Mucosa of rectum (tissue), 2 donors: ENCODE results near the gene ARRDC2.

Experiments
- H3K27ac ChIP-seq, 2 donors: one replicate each; pipeline ENCODE4 v1.7.0; 2013; ENCODE audit warnings: inconsistent platforms in 2 of 2, low read depth in 2 of 2, low read length in 2 of 2
- H3K27me3 ChIP-seq, 2 donors: one replicate each; pipeline ENCODE4 v1.7.0; 2013; ENCODE audit warnings: low read length in 2 of 2; ENCODE audit not compliant: control insufficient read depth in 2 of 2, insufficient read depth in 2 of 2
- H3K36me3 ChIP-seq, 2 donors: one replicate each; pipeline ENCODE4 v1.7.0; 2013; ENCODE audit warnings: low read length in 2 of 2; ENCODE audit not compliant: control insufficient read depth in 2 of 2, insufficient read depth in 2 of 2
- H3K4me1 ChIP-seq, 2 donors: one replicate each; pipeline ENCODE4 v1.7.0; 2013; ENCODE audit warnings: low read length in 2 of 2, mild to moderate bottlenecking in 1 of 2; ENCODE audit not compliant: control insufficient read depth in 2 of 2, insufficient read depth in 2 of 2
- H3K4me3 ChIP-seq, 2 donors: one replicate each; pipeline ENCODE4 v1.7.0; 2013; ENCODE audit warnings: low read length in 2 of 2
- H3K9ac ChIP-seq, 2 donors: one replicate each; pipeline ENCODE4 v1.7.0; 2013; ENCODE audit warnings: low read length in 2 of 2, low read depth in 1 of 2, mild to moderate bottlenecking in 1 of 2
- H3K9me3 ChIP-seq, 2 donors: one replicate each; pipeline ENCODE4 v1.7.0; 2013; ENCODE audit warnings: low read length in 2 of 2; ENCODE audit not compliant: control insufficient read depth in 2 of 2
- donor health status: healthy.
- donor health status: Normal muscosa, but diverticular disease.

Gene ARRDC2

DNA sequence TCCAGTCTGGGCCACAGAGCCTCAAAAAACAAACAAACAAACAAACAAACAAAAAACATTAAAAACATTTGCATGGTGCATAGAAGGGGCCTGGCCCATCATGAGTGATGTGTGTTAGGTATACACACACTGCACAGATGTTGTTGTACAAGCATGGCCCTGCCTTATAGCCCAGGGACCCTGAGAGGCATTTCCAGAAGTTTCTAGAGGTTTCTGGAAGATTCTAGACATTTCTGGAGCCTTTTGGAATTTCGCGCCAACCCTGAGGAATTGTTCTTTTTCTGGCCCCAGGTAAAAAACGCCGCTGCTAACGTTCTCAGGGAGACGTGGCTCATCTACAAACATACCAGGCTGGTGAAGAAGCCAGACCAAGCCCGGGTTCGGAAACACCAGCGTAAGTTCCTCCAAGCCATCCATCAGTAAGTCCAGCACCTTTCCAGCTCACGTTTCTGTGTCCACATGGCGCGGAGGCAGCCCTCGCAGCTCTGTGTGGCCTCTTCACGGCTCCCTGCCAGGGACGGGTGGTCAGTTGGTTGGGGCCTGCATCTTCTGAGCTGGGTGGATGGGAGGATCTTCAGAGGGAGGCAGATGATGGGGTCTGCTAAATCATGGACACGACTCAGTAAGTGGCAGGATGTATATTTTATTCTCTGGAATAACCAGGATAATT, 18.4 kb upstream of the ARRDC2 start:
- H3K9me3 ChIP-seq = no peaks in the 10 kb centered on the region
- H3K4me1 ChIP-seq = no peaks in the 10 kb centered on the region
- no peak overlapping the region for H3K9ac ChIP-seq
- H3K27me3 ChIP-seq = no peaks in the 10 kb centered on the region
- H3K4me3 ChIP-seq = no peak overlapping the region
- H3K27ac ChIP-seq = no peak overlapping the region
- H3K36me3 ChIP-seq = no peaks in the 10 kb centered on the region

- no peak overlapping the region for H3K9ac ChIP-seq
- H3K27me3 ChIP-seq = no peaks in the 10 kb centered on the region
- H3K4me3 ChIP-seq = no peak overlapping the region
- no peaks in the 10 kb centered on the region for H3K36me3 ChIP-seq
- H3K4me1 ChIP-seq = peaks cover 0 to 4% of the 10 kb centered on the region in 2 donors
- no peaks in the 10 kb centered on the region for H3K9me3 ChIP-seq
- H3K27ac ChIP-seq = no peak overlapping the region
Measured at GRCh38 chr19:17993076-17993813, 14.7 kb upstream of the ARRDC2 start.

DNA sequence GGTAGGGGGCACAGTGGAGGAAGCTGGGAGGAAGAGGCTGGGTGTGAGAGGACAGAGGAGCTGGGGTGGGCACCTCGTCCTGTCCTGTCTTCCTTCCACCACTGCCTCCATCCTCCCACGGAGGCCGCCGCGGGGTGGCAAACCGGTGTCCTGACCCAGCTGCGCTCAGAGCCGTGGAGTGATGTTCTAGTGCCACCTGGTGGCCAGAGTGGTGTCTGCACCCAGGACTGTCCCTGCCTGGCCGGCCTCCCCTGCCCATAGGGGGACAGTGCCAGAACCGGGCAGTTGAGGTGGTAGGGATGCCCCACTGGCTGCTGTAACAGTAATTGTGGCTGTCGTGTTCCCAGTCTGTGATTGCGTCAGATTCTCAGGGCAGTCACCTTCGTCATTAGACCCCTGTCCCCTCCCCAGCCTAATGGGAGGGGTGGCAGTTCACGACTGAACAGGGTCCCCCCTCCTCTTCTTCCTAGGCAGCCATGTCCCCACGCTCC, 11.1 kb upstream of the ARRDC2 start:
- H3K4me3 ChIP-seq = no peak overlapping the region
- peaks cover 2 to 15% of the 10 kb centered on the region in 2 donors for H3K4me1 ChIP-seq
- H3K27me3 ChIP-seq = no peaks in the 10 kb centered on the region
- no peak overlapping the region for H3K27ac ChIP-seq
- no peaks in the 10 kb centered on the region for H3K9me3 ChIP-seq
- no peak overlapping the region for H3K9ac ChIP-seq
- H3K36me3 ChIP-seq = no peaks in the 10 kb centered on the region

- Histone ChIP-seq H3K9me3 (no peaks in the 10 kb centered on the region), H3K4me1 (peaks cover 9 to 20% of the 10 kb centered on the region in 2 donors), H3K27me3 (no peaks in the 10 kb centered on the region), H3K9ac (peak overlapping the region in 1 of 2 donors; percentile 10), H3K4me3 (no peak overlapping the region), H3K27ac (peak overlapping the region in 1 of 2 donors; percentile 52), H3K36me3 (no peaks in the 10 kb centered on the region)
Measured at GRCh38 chr19:17997969-17998826, 9.8 kb upstream of the ARRDC2 start.

DNA sequence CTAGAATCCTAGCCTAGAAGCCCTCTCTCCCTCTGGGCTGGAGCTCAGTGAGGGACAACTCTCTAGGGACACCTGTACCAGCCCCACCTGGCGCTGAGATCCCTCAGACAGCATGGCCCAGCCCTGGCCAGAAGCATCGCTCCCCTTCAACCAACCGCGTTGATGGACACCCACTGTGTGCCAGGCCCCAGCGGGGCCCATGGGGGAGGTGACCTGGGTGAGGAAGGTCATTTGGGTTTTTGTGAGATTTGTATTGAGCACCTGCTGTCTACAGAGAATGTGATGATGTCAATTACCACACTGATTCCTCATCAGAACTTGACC, 9.2 kb upstream of the ARRDC2 start:
- Histone ChIP-seq H3K27ac (peak overlapping the region in 1 of 2 donors; percentile 52), H3K27me3 (no peaks in the 10 kb centered on the region), H3K9ac (no peak overlapping the region), H3K9me3 (no peaks in the 10 kb centered on the region), H3K36me3 (no peaks in the 10 kb centered on the region), H3K4me1 (peaks cover 9 to 20% of the 10 kb centered on the region in 2 donors), H3K4me3 (no peak overlapping the region)

DNA sequence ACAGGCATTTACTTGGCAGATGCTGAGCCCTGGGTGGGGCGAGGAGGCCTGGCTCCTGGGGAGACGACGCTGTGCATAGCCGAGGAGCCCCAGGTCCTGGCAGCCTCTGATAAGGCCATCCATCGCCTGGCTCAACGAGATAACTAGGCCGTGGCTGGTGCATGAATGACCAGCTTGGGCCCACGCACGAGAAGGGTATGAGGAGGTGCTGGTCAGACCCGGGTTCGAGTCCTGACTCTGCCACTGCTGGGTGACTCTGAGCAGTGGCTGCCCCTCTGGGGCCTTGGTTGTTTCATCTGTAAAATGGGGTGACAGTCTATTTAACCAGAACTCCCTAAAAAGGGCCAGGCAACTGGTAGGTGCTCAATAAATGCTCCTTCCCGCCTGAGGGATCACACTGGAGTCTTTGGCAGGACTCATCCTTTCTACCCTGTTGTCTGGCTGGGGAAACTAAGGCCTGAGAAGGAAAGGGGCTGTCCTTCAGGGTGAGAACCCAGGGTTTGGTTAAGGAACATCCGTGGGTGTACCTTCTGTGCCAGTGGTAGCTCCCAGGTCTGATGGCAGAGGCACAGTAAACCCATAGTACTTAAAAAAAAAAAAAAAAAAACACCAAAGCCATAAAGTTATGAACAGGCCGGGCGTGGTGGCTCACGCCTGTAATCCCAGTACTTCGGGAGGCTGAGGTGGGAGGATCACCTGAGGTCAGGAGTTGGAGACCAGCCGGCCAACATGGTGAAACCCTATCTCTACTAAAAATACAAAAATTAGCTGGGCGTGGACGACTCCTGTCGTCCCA, 8.1 kb upstream of the ARRDC2 start:
- H3K4me1 ChIP-seq = peaks cover 9 to 20% of the 10 kb centered on the region in 2 donors
- H3K36me3 ChIP-seq = no peaks in the 10 kb centered on the region
- peak overlapping the region; percentile 89 to 96 for H3K27ac ChIP-seq
- H3K27me3 ChIP-seq = no peaks in the 10 kb centered on the region
- no peaks in the 10 kb centered on the region for H3K9me3 ChIP-seq
- H3K4me3 ChIP-seq = peak overlapping the region in 1 of 2 donors; percentile 78
- peak overlapping the region in 1 of 2 donors; percentile 96 for H3K9ac ChIP-seq

GRCh38 chr19:18000480-18000914, 7.5 kb upstream of the ARRDC2 start:
- no peaks in the 10 kb centered on the region for H3K27me3 ChIP-seq
- H3K9ac ChIP-seq = peak overlapping the region in 1 of 2 donors; percentile 96
- peak overlapping the region; percentile 89 to 96 for H3K27ac ChIP-seq
- peaks cover 9 to 20% of the 10 kb centered on the region in 2 donors for H3K4me1 ChIP-seq
- H3K4me3 ChIP-seq = peak overlapping the region; percentile 77 to 78
- no peaks in the 10 kb centered on the region for H3K9me3 ChIP-seq
- H3K36me3 ChIP-seq = no peaks in the 10 kb centered on the region

GRCh38 chr19:18000915-18001776, 6.8 kb upstream of the ARRDC2 start:
- peak overlapping the region; percentile 89 to 96 for H3K27ac ChIP-seq
- peaks cover 9 to 20% of the 10 kb centered on the region in 2 donors for H3K4me1 ChIP-seq
- H3K9me3 ChIP-seq = no peaks in the 10 kb centered on the region
- H3K4me3 ChIP-seq = peak overlapping the region; percentile 77 to 78
- peak overlapping the region; percentile 84 to 96 for H3K9ac ChIP-seq
- H3K27me3 ChIP-seq = no peaks in the 10 kb centered on the region
- no peaks in the 10 kb centered on the region for H3K36me3 ChIP-seq
